Stimulated activated CD8-positive, alpha-beta memory T cell treated with anti-CD3 and anti-CD28 coated beads, Interleukin-15, amount 100 ng/mL, for 1 hour (primary cell): Measurements from ENCODE around the gene ELSPBP1.
"Not testable (repeated sequence)": the region's sequence is repeated elsewhere in the genome, so short reads cannot be mapped to it uniquely, and the experiment has no call there.

ENCODE experiments used
- DNase-seq: peaks from one replicate; pipeline ENCODE4 v3.0.0-alpha.2; 2020; ENCODE audit warnings: low read depth

The ELSPBP1 gene

DNA sequence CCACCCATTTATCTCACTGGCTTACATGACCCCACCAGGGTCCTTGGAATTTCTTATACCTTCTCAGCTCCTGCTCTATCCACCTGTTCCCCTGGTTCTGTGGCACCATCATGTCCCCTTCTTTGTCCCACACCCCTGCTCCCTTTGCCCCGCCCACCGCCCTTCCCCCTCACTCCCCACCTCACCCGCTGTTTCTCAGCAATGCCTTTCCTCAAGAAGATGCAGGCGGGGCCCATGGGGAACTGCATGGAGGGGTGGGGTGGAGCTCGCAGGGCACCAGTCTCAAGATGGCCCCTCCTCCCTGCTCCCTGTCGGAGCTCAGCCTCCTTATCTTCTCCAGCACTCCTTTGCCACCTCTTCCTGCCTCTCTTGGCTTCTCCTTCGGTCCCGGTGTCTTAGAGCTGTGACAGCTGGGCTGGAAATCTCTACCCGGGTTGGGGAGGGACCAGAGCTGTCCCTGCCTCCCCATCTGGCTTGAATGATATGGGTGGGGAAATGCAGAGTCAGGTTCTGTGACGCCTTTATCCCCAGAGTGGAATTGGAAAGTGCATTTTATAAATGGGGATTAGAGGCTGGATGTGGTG lies 49.3 kb downstream of the ELSPBP1 start, which contains the start of gene CABP5:
TSS of gene CABP5 (minus strand) at position 405 of the 584 bp plus-strand sequence. CDS start at position 248, 157 bp downstream.
- no peak for DNase-seq

DNA sequence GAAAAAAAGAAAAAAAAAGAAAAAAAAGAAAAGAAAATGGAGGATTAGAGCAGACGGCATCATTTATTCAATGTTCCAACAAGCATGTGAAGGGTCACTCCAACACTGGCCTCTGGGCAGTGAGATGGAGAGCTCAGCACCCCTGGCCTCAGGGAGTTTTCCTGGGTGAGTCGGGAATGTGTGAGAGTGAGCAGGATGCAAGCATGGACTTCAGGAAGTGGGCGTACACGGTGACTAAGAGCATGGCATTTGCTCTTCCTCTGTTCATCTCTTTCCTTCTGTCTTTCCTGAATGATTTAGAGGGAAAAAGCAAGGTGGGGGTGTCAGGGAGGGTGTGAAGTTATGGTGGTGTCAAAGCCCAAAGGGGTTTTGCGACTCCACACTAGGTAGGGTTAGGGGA lies 50.1 kb downstream of the ELSPBP1 start:
- DNase-seq = no peak

GRCh38 chr19:48051335-48052033 lies 57.1 kb downstream of the ELSPBP1 start:
- DNase-seq = no peak

GRCh38 chr19:48053076-48053475 lies 58.6 kb downstream of the ELSPBP1 start:
- DNase-seq = no peak

GRCh38 chr19:48053856-48054255 lies 59.4 kb downstream of the ELSPBP1 start:
- no peak for DNase-seq

- no peak for DNase-seq
These were observed 64.9 kb downstream of the ELSPBP1 start for GRCh38 chr19:48059331-48059730.

GRCh38 chr19:48060381-48060780 lies 65.9 kb downstream of the ELSPBP1 start:
- DNase-seq = no peak

DNA sequence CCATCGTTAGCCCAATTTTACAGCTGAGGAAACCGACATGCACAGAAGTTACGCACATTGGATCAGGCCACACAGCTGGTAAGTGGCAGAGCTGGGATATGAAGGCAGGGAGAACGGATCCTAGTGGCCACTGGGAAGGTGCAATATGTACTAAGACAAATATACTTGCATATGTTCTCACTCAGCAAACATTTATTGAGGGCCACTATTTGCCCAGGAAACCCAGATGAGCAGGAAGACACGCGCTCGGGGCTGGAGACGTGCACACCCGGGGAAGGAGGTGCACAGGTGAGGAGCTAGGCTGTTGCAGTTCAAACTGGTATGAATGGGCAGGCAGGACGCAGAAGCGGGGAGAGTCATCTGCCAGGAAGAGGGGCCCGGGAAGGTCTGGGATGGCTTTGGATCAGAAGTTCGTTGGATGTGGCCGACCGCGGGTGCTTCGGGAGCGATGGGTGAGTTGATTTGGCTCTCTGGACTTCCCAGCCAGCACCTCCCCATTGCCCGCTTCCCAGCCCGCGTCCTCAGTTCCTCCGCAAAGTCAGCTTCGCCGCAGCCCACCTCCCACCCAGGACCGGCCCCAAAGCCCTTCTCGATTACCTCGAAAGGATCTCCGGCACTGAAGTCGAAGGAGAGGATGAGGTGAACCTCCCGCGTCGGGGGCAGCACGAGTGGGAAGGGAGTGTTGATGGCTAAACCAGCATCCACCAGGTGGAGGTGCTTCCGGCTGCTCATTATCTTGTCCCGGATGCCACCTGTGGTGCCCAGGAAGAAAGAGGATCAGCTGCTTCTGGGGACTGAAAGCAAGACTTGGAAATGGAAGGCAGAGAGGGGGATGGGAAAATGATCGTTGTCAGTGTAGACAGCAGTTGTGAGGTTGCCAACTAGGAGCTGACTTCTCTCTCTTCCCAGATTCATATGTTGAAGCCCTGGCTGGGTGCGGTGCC lies 67.2 kb downstream of the ELSPBP1 start:
- DNase-seq = no peak

GRCh38 chr19:48064509-48064908 lies 70.1 kb downstream of the ELSPBP1 start:
- no peak for DNase-seq

DNA sequence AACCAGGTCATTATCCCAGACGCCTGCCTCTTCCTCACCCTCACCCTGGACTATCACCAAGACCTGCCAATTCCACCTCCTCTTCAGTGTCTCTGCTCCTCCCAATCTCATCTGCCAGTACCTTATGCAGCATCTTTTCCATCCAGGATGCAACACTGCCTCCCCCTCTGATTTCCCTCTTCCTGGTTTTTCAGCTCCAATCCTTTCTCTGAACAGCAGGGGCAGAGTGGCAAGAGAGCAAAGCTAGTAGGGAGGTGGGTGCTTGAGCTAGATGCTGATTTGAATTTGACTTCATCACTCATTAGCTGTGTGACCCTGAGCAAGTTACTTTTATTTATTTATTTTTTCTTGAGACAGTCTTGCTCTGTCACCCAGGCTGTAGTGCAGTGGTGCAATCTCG lies 75.0 kb downstream of the ELSPBP1 start:
- DNase-seq = no peak

GRCh38 chr19:48070177-48070769 lies 75.8 kb downstream of the ELSPBP1 start:
- not testable (repeated sequence) for DNase-seq
